IPS-15b (cell line): ENCODE results near the gene GPR173.
A peak's percentile ranks its signal among the peaks of the same experiment; 100 is the strongest.

ENCODE experiments used
- H3K27me3 ChIP-seq: one replicate; pipeline ENCODE4 v1.6.1; 2013; ENCODE audit warnings: low read length; ENCODE audit not compliant: control insufficient read depth, insufficient read depth
- H3K36me3 ChIP-seq: one replicate; pipeline ENCODE4 v1.6.1; 2013; ENCODE audit warnings: low read length; ENCODE audit not compliant: control insufficient read depth, insufficient read depth
- H3K4me1 ChIP-seq: one replicate; pipeline ENCODE4 v1.6.1; 2013; ENCODE audit warnings: mild to moderate bottlenecking, low read length; ENCODE audit not compliant: control insufficient read depth, insufficient read depth
- H3K4me3 ChIP-seq: one replicate; pipeline ENCODE4 v1.5.1; 2013; ENCODE audit warnings: low read depth, low read length
- H3K9ac ChIP-seq: one replicate; pipeline ENCODE4 v1.6.1; 2013; ENCODE audit warnings: low read depth, mild to moderate bottlenecking, low read length
- H3K9me3 ChIP-seq: one replicate; pipeline ENCODE4 v1.6.1; 2013; ENCODE audit warnings: mild to moderate bottlenecking, low read length; ENCODE audit not compliant: control insufficient read depth, insufficient read depth

The GPR173 gene

DNA sequence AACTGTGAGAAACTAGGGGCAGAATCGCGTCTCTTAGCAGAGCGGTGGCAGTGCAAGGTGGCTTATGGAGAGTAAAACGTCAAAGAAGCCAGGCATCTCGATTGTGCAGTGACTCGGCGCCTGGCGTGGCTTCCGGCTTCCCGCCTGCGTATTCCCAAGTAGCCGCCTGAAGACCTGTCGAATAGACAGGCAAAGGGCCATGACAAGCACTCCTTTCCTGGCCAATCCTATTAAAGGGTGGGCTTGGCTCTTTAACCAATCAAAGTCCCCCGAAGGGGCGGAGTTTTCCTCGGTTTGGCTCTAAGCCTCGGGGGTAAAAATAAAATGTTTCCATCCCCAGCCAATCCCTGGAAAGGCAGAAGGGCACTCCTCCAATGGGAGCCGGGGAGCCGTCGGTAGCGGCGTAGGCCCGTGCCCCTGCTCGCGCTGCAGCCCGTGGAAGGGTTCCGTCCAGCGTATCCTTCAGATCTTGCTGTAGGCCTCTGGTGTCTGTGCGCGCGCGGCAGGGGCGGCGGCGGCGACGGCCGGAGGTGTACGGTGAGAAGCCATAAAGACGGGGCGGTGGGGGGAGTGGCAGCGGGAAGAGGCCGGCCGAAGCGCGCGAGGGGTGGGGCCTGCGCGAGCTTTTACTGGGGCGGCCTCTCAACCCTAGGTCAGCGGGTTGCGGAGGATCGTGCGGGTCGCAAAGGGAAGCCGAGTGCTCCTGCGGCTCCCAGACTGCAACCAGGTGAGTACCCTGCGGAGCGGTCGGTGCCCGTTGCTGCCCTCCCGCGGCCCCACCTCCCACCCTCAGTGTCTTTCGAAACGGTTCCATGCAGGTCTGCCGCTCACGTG lies 45.4 kb downstream of the GPR173 start, which contains the start of gene KANTR:
KANTR (plus strand) TSS at position 395 of the 834 bp plus-strand sequence. CDS start 30,131 bp downstream, outside the sequence.
- H3K4me3 ChIP-seq = peak within 1 kb of the TSS; percentile 78
- H3K9me3 ChIP-seq = no peaks in the 10 kb centered on the region
- H3K27me3 ChIP-seq = no peaks in the 10 kb centered on the region
- no peaks in the 10 kb centered on the region for H3K4me1 ChIP-seq
- H3K36me3 ChIP-seq = no peaks in the 10 kb centered on the region
- no peak within 1 kb of the TSS for H3K9ac ChIP-seq

DNA sequence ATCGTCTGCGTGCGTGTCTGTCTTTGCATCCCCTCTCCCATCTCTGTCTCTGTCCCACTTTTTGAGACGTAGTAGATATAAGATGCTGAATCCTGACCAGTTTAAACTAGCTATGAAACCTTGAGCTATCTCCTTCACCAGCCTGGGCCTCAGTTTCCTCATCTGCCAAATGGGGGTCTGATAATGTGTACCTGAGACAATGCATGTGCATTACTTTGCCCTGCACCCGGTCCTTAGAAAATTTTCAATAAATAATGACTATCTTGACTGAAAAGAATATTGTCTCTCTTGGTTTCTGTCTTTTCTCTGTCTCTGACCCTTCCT lies 46.0 kb downstream of the GPR173 start:
- H3K4me1 ChIP-seq = no peaks in the 10 kb centered on the region
- H3K27me3 ChIP-seq = no peaks in the 10 kb centered on the region
- H3K36me3 ChIP-seq = no peaks in the 10 kb centered on the region
- H3K9ac ChIP-seq = no peak overlapping the region
- no peaks in the 10 kb centered on the region for H3K9me3 ChIP-seq
- H3K4me3 ChIP-seq = peak overlapping the region; percentile 78

DNA sequence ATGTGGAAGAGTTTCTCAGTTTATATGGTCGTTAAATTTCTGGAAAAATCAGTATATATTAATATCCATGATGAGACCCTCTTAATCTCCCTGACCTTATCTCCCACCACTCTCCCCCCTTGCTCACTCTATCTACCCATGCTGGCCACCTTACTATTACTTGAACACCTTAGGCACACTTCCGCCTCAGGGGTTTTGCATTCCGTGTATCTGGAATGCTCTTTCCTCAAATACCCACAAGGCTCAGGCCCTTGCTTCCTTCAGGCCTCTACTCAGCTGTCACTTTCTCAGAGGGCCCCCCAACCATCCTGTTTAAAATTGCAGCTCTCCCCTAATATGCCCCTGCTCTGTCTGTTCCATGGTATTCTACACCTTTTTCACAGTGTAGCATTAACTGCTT lies 47.2 kb downstream of the GPR173 start:
- no peak overlapping the region for H3K4me3 ChIP-seq
- no peak overlapping the region for H3K9ac ChIP-seq
- no peaks in the 10 kb centered on the region for H3K36me3 ChIP-seq
- no peaks in the 10 kb centered on the region for H3K27me3 ChIP-seq
- no peaks in the 10 kb centered on the region for H3K4me1 ChIP-seq
- H3K9me3 ChIP-seq = no peaks in the 10 kb centered on the region

DNA sequence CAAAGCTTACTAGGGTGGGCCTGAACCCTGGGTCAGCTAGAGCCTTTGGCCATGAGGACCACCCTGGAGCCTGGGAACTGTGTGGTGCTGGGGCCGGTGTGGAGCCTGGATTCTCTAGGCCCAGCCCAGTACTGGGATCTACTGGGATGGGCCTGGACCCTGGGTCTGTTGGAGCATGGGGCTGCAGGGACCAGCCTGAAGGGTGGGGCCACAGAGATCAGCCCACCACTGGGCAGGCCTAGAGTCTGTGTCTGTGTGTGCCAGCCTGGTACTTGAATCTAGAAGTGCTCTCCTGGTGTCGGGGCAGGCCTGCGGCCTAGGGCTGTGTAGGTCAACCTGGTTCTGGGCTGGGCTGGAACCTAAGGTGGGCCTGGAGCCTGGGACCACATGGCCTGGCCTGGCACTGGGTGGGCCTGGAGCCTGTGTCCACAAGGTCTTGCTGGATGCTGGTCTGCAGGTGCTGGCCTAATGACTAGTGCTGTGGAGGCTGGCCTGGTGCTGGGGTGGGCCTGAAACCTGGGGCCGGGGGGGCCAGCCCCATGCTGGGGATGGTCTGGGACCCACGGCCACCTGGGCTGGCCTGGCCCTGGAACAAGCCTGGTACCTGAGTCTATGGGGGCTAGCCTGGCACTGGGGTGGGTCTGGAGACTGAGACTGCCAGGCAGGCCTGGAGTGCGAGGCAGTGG lies 66.4 kb downstream of the GPR173 start:
- Histone ChIP-seq H3K36me3 (peaks cover 2% of the 10 kb centered on the region), H3K27me3 (no peaks in the 10 kb centered on the region), H3K9ac (no peak overlapping the region), H3K9me3 (no peaks in the 10 kb centered on the region), H3K4me3 (no peak overlapping the region), H3K4me1 (no peaks in the 10 kb centered on the region)

DNA sequence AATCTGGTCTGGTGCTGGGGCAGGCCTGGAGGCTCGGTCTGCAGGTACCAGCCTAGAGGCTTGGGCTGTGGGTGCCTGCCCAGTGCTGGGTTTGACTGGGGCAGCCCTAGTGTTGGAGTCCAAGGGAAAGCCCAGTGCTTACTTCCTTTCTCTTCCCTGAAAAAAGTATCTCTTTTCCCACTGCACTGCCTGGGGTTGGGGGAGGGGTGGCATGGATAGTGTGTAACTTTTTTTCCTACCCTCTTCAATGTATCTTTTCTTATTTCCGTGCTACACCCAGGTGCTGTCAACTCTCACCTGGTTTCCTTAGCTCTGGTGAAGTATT lies 66.9 kb downstream of the GPR173 start:
- Histone ChIP-seq H3K9me3 (no peaks in the 10 kb centered on the region), H3K4me1 (no peaks in the 10 kb centered on the region), H3K4me3 (no peak overlapping the region), H3K36me3 (peaks cover 2% of the 10 kb centered on the region), H3K9ac (no peak overlapping the region), H3K27me3 (no peaks in the 10 kb centered on the region)

DNA sequence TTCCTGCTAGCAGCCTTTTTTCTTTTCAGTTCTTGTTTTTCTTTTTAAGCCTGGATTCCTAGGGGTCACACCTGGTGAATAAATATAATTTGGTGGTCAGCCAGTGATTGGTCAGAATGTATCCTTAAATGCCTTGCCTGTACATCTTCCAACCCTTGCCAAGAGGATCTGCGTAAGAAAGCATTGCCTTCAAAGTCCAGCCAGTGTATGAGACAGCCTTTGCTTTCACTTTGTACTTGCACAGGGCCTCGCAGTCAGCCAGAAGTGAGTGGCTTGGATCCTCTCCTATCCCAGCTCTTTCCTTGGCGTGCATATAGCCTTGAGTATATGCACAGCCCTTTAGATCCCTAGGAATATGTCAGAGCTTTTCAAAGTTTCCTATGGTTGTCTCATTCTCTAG lies 67.5 kb downstream of the GPR173 start:
- Histone ChIP-seq H3K9me3 (no peaks in the 10 kb centered on the region), H3K36me3 (peaks cover 2% of the 10 kb centered on the region), H3K4me3 (no peak overlapping the region), H3K9ac (no peak overlapping the region), H3K4me1 (no peaks in the 10 kb centered on the region), H3K27me3 (no peaks in the 10 kb centered on the region)

DNA sequence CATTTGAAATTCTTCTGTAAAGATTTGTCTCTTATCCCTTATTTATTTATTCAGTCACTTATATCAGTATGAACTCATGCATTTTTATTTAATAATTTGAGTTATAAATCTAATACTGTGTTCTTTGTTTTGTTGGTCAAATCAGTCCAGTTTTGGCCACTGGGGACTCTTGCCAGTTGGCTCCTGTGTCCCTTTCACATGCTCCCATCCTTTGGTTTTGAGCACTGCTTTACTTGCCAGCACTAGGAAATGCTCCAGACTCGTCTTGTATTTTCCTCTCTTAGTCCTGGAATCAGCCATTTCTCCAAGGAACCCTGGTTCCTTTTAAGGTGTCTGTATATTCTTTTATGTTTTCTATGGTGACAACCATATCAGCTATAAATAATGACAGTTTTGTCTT lies 73.4 kb downstream of the GPR173 start:
- no peak overlapping the region for H3K4me3 ChIP-seq
- H3K4me1 ChIP-seq = no peaks in the 10 kb centered on the region
- H3K36me3 ChIP-seq = peaks cover 2% of the 10 kb centered on the region
- H3K27me3 ChIP-seq = no peaks in the 10 kb centered on the region
- H3K9me3 ChIP-seq = no peaks in the 10 kb centered on the region
- no peak overlapping the region for H3K9ac ChIP-seq

DNA sequence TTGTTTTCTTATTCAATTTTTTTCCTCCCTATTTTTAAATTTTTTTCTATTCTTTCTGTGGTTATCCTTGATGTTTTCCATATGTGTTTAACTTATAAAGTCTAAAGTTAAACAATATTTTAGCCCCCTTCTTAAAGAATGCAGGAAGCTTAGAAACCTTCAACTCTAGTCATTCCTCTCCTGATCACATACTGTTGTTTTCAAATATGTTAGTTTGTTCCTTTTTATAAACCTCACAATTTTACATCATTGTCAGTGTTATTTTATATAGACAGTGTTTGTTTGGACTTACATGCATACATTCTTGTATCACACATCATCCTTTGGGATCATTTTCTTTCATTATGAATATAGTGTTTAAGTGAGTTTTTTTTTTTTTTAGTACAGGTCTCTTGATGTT lies 76.9 kb downstream of the GPR173 start:
- Histone ChIP-seq H3K9ac (no peak overlapping the region), H3K27me3 (no peaks in the 10 kb centered on the region), H3K9me3 (no peaks in the 10 kb centered on the region)

DNA sequence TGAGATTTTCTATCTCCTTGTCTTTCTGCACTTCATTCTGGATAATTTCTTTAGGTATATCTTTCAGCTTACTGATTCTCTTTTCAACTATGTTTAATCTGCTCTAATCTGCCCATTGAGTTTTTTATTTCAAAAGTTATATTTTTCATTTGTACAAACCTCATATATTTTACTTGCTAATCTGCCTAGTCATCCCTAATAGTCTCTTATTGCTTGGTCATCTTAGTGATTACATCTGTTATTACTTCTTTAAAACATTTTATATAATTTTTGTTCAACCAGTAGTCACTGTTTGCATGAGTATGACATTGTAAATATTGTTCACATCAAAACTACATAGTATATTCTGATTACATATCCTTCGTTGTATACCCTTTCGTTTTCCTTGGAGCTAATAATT lies 77.8 kb downstream of the GPR173 start:
- no peak overlapping the region for H3K4me3 ChIP-seq
- H3K9me3 ChIP-seq = no peaks in the 10 kb centered on the region
- peaks cover 2% of the 10 kb centered on the region for H3K36me3 ChIP-seq
- no peaks in the 10 kb centered on the region for H3K27me3 ChIP-seq
- no peaks in the 10 kb centered on the region for H3K4me1 ChIP-seq
- H3K9ac ChIP-seq = no peak overlapping the region

More for the DNA sequence above, 76.9 kb downstream of the GPR173 start:
- Histone ChIP-seq H3K36me3 (peaks cover 2% of the 10 kb centered on the region), H3K4me3 (no peak overlapping the region), H3K4me1 (no peaks in the 10 kb centered on the region)

DNA sequence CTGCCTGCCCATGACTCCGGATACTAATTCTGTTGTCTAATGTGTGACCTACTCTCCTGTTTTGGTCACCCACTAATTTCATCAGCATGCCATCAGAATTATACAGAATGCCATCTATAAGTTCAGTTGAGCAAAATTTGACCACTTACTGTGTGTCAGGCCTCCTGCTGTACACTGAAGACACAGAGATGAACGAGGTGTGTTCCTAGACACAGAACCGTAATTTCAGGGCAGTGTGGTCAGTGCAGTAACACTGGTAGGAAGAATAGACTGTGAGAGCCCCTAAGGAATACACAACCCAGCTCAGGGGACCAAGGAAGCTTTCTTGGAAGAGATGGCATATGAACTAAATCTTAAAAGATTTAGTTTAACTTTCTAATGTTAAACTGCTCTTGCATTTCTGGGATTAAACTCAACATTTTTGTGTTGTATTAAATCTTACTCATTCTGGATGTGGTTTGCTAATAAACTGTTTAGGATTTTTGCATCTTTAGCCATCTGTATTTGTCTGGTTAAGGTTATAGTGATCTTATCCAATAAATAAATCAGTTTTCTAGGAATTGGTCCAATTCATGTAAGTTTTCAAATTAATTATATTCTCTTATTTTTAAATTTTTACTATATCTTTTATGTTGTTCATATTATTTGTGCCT lies 79.6 kb downstream of the GPR173 start:
- Histone ChIP-seq H3K9ac (no peak overlapping the region), H3K4me3 (no peak overlapping the region), H3K27me3 (no peaks in the 10 kb centered on the region), H3K36me3 (peaks cover 2% of the 10 kb centered on the region), H3K4me1 (no peaks in the 10 kb centered on the region), H3K9me3 (no peaks in the 10 kb centered on the region)
